Measurements from ENCODE around the gene OMP. TPM values are rescaled to one million over a fixed set of nuclear protein-coding genes. Genes with fewer than 3 reads are reported as not detected.

Gene OMP
- total RNA-seq, 2 experiments from 2014 or later = not detected

DNA sequence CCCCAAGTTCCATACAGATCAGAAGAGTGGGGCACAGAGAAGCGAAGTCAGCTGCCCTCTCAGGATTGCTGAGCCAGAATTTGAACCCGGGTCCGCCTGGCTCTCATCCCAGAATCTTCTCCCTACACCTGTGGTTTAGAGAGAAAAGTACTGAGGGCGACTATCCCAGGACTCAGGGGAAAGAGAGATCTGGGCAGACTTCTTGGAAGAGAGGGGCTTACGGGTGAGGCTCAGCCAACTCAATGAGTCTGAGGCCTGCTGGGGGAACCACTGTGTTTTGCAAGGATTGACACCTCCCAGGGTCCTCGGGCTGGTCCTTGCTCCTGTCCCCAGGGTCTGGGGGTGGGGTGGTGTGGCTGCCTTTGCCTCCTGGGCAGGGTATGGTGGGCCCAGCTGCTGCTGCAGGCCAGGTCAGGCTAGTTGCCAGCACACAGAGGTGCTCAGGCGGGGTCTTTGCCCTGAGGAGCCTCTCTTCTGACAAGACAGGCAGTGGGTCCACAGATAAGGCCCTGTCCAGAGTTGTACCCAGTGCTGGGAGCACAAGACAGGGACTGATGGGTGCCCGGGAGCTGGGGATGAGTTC is 34.7 kb upstream of the OMP start:
- ChIA-PET CTCF (no interaction called here), POLR2A (no interaction called here)

GRCh38 chr11:77068457-77069335 is 33.9 kb upstream of the OMP start:
- POLR2A ChIA-PET = no interaction called here
- CTCF ChIA-PET = interaction anchor here (0.6 kb wide), 1 partner anchor 22 kb away, joined by 5 read pairs; no protein-coding TSS in a partner anchor

- CTCF ChIA-PET = interaction anchor here (0.6 to 1.3 kb wide), 2 partner anchors 11 to 22 kb away, joined by 4 to 5 read pairs; no protein-coding TSS in a partner anchor
Measured at GRCh38 chr11:77069336-77069968, 33.2 kb upstream of the OMP start.

DNA sequence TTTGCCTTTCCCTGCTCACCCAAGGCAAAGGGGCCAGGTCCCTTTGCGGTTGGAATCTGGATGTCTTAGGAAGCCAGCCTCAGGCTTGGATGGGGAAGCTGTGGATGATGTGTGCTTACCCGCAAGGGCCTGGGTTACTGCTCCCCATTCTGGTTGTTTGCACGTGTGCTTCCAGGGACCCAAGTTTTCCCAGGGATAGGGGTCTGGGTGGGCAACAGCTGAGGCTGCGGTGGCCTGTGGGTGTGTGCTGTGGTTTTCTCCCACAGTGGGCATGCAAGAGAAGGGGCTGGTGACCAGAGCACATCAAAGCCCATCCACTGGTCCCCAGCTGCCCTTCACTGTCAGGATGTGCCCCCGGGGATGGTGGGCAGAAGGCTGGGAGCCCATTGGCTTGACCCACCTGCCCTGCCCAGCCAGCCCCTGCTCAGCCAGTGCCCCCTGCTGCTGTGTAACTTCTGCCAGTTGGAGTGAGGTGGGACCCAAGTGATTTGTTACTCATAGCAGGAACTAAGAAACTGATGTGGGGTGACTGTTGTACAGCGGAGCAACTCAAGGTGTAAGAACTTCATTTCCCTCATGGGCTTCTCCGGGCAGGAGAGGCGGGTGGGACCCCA is 32.6 kb upstream of the OMP start:
- POLR2A ChIA-PET = no interaction called here
- CTCF ChIA-PET = interaction anchor here (1.3 kb wide), 1 partner anchor 12 kb away, joined by 4 read pairs; no protein-coding TSS in a partner anchor

More at GRCh38 chr11:77069336-77069968, 33.2 kb upstream of the OMP start:
- POLR2A ChIA-PET = no interaction called here

DNA sequence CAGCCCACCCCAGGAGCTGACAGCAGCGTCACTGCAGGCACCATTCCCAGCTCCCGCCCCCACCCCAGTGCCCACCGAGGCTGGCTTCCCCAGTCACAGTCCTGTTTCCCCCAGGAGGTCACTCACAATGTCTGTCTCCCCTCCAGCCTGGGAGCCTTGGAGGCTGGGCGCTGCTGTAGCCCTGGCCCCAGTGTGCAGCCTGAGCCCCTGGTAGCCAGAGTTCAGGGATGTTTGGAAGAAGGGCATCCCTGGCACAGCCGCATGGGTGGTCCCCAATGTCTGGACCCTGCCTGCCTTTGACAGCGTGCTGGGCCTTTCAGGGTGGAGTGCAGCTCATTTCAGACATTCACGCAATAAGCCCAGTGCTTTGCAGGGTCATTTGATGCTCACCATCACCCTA is 31.6 kb upstream of the OMP start:
- ChIA-PET CTCF (interaction anchor here (1.3 kb wide), 1 partner anchor 13 kb away, joined by 4 read pairs; no protein-coding TSS in a partner anchor), POLR2A (no interaction called here)

GRCh38 chr11:77071671-77072605 is 30.7 kb upstream of the OMP start:
- POLR2A ChIA-PET = interaction anchor here (1.5 kb wide), 1 partner anchor 10 kb away, joined by 4 read pairs; no protein-coding TSS in a partner anchor
- CTCF ChIA-PET = no interaction called here

GRCh38 chr11:77072851-77073327 is 29.8 kb upstream of the OMP start:
- ChIA-PET CTCF (no interaction called here), POLR2A (interaction anchor here (1.5 kb wide), 1 partner anchor 9 kb away, joined by 4 read pairs; no protein-coding TSS in a partner anchor)

GRCh38 chr11:77073328-77074001 is 29.2 kb upstream of the OMP start:
- CTCF ChIA-PET = no interaction called here

DNA sequence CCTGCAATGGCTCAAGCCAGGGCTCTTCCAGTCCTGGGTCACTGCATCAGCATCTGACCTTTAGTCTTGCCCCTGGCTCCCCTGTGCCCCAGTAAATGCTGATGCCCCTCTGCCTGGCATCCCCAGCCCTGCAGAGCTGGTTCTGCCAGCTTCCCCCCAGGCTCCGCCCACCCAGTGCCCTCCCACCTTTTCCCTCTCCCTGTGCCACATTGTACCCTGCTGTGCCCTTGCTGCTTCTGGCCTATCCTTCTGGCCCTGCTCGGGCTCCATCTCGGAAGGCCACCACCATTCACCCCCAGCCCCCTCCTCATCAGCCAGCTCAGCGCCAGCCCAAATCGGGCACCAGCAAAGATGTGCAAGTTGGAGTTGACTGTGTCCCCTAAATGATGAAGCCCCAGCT is 28.4 kb upstream of the OMP start:
- ChIA-PET CTCF (no interaction called here), POLR2A (no interaction called here)

More at GRCh38 chr11:77073328-77074001, 29.2 kb upstream of the OMP start:
- POLR2A ChIA-PET = interaction anchor here (1.5 kb wide), 1 partner anchor 9 kb away, joined by 4 read pairs; no protein-coding TSS in a partner anchor

- POLR2A ChIA-PET = no interaction called here
Measured at GRCh38 chr11:77074626-77075221, 27.9 kb upstream of the OMP start.

DNA sequence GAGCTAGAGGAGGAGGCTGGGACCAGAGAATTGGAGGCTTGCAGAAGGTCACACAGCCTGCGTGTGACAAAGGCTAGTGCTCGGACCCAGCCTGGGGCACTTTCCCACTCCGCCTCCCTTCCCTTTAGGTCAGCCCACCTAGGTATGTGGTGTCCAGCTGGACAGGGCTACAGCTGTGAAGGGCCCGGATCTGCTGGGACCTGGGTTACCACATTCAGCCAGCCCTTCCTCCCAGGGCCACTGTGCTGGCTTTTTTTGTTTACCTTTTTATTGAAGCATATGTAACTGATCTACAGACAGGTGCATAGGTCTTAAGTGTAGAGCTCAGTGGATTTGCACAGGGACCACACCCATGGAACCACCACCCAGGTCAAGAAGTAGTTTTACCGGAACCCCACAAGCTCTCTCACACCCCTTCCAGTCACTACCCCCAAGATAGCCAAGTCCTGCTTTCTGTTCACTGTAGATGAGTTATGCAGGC is 27.2 kb upstream of the OMP start:
- CTCF ChIA-PET = interaction anchor here (0.7 kb wide), 1 partner anchor 16 kb away, joined by 3 read pairs; no protein-coding TSS in a partner anchor
- POLR2A ChIA-PET = no interaction called here

More at GRCh38 chr11:77074626-77075221, 27.9 kb upstream of the OMP start:
- CTCF ChIA-PET = no interaction called here

DNA sequence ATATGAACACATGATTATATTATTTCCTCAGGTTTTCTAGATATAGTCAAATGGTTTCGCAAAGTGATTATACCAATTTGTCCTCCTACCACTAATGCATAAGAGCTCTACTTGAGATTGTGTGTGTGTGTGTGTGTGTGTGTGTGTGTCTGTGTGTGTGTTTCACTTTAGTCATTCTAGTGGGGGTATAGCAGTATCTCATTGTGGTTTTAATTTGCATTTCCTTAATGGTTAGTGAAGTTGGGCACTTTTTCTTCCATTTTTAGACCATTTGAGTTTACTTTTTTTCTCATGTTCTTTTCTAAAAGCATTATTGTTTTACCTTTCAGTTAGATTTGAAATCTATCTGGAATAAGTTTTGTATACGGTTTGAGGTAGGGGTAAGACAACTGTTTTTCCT is 23.0 kb upstream of the OMP start:
- CTCF ChIA-PET = interaction anchor here (1.1 kb wide), 1 partner anchor 107 kb away, joined by 3 read pairs; no protein-coding TSS in a partner anchor
- POLR2A ChIA-PET = no interaction called here

GRCh38 chr11:77080643-77081210 is 21.9 kb upstream of the OMP start:
- POLR2A ChIA-PET = no interaction called here
- CTCF ChIA-PET = no interaction called here

DNA sequence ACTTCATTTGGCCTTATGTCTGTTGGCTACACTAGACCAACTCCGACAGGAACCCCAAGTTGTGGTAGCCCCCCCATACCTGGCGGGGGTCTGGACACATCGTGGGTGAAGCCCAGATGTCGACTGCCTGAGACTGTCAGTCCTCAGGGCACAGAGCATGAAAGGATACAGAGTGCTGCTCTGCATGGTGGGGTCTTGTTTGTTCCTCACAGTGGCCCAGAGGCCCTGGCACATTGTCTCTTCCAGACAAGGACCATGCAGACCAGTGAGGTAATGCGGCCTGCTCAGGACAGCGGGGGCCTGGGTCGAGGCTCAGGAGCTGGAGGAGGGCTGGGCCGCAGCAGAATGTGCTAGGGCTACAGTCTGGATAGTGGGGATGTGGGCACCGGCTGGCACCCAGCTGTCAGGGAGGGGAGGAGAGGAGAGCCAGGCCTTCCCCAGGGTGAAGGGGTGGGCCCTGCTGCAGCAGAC is 21.2 kb upstream of the OMP start:
- POLR2A ChIA-PET = no interaction called here
- CTCF ChIA-PET = interaction anchor here (1.3 to 2.6 kb wide), 2 partner anchors 10 to 34 kb away, joined by 8 to 12 read pairs; no protein-coding TSS in a partner anchor

DNA sequence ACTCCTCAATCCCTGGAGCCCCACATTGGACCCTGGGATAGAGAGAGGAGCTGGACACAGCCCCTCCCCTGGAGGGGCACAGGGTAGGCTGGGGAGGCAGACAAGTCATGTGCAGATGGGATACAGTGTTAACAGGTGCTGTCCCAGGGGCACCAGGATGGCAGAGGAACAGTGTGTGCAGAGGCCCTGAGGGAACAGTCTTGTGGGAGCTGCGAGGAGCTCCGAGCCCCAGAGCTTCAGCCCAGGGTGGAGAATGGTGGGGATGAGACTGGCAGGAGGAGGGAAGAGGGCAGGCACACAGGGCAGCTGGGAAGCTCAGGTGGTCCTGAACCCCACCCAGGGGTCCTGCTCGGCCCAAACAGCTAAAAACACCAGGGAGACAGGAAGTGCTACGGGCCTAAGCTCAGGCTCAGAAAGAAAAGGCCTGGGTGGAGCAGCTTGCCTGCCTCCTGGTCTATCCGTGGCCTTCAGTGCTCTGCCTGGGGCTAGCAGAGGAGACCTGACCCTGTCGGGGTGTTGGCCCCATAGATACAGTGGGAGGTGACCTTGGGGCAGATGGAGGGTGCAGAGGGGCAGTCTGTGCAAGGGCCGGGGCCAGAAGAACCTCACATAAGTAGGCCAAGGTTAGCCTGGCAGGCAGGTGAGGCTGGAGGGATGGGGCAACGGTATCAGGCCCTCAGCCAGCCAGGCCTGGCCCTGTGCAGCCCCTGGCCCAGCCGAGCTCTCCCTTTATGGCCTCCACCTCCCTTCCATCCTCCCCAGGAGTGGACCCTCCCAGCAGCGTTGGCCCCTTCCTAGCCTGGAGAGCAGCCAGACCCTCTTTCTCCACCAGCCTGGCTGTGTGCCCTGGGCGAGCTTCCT is 20.4 kb upstream of the OMP start:
- CTCF ChIA-PET = interaction anchor here (1.3 to 2.6 kb wide), 2 partner anchors 9 to 35 kb away, joined by 8 to 12 read pairs; no protein-coding TSS in a partner anchor
- POLR2A ChIA-PET = interaction anchor here (1.2 kb wide), 1 partner anchor 9 kb away, joined by 4 read pairs; no protein-coding TSS in a partner anchor
